HL-60/S4 treated with retinoic acid at 250 ng/mL for 4 days and 3 days (cell line): ENCODE measurements around the gene APLF.
"Not testable (repeated sequence)": the region's sequence is repeated elsewhere in the genome, so short reads cannot be mapped to it uniquely, and the experiment has no call there.

Experiments
- in situ Hi-C: fragments of 300-500 bp; cut with MboI; formaldehyde crosslinking; loops from 2 replicates; pipeline ENCODE4 v1.7.0; 2022; ENCODE audit warnings: low sequenced_read_pairs

Gene APLF

GRCh38 chr2:68521037-68521436 is 53.7 kb downstream of the APLF start:
- in situ Hi-C loops, result no loop called here

DNA sequence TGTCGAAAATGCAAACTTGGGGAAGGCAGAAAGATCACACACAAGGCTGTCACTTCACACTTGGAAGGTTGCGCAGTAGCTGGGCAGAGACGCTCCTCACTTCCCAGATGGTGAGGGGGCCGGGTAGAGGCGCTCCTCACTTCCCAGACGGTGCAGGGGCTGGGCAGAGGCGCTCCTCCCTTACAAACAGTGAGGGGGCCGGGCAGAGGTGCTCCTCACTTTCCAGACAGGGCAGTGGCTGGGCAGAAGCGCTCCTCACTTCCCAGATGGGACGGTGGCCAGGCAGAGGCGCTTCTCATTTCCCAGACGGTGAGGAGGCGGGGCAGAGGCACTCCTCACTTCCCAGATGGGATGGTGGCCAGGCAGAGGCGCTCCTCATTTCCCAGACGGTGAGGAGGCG is 59.6 kb downstream of the APLF start:
- in situ Hi-C loops, result not testable (repeated sequence)

DNA sequence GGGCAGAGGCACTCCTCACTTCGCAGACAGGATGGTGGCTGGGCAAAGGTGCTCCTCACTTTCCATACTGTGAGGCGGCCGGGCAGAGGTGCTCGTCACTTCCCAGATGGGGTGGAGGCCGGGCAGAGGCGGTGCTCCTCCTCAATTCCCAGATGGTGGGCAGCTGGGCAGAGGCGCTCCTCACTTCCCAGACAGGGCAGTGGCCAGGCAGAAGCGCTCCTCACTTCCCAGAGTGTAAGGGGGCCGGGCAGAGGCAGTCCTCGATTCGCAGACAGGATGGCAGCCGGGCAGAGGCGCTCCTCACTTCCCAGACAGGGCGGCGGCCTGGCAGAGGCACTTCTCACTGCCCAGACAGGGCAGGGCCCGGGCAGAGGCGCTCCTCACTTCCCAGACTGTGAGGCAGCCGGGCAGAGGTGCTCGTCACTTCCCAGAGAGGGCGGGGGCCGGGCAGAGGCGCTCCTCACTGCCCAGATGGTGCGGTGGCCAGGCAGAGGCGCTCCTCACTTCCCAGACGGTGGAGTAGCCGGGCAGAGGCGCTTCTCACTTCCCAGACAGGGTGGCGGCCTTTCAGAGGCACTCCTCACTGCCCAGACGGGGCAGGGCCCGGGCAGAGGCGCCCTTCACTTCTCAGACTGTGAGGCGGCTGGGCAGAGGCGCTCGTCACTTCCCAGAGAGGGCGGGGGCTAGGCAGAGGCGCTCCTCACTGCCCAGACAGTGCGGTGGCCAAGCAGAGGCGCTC is 60.1 kb downstream of the APLF start:
- in situ Hi-C loops, result not testable (repeated sequence)

- in situ Hi-C loops, result not testable (repeated sequence)
Measured at GRCh38 chr2:68529156-68529555, 61.8 kb downstream of the APLF start.

- in situ Hi-C loops, result not testable (repeated sequence)
Measured at GRCh38 chr2:68529651-68530050, 62.3 kb downstream of the APLF start.

- in situ Hi-C loops, result no loop called here
Measured at GRCh38 chr2:68536000-68536399, 68.6 kb downstream of the APLF start.

- in situ Hi-C loops, result no loop called here
Measured at GRCh38 chr2:68537011-68537410, 69.6 kb downstream of the APLF start.

DNA sequence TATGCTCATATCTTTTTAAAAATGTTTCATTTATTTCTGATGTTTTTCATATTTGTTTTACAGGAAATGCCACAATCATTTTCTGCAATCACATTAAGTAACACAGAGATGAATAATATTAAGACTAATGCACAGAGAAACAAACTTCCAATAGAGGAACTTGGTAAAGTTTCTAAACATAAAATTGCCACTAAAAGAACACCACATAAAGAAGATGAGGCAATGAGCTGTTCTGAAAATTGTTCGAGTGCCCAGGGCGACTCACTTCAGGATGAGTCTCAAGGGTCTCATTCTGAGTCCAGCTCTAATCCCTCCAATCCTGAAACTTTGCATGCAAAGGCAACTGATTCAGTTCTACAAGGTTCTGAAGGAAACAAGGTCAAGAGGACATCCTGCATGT is 70.4 kb downstream of the APLF start:
- in situ Hi-C loops, result no loop called here

GRCh38 chr2:68544811-68545210 is 77.4 kb downstream of the APLF start:
- in situ Hi-C loops, result no loop called here

DNA sequence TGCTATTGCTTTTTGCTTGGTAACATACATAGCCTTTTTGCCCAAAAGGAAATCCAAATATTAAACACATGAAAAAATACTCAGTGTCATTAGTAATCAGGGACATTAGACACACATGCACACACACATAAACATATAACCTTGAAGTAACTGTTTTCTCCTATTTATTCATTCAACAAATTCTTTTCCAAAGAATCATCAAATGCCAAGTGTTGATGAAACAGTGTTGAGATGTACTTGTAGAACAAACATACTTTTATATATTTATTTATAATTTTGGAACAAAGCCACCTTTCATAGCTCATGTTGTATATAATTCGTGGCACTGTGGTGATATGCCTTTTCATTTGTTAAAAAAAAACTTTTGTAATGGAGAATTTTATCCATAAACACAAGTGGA is 81.0 kb downstream of the APLF start:
- in situ Hi-C loops, result no loop called here

- in situ Hi-C loops, result no loop called here
Measured at GRCh38 chr2:68553098-68553497, 85.7 kb downstream of the APLF start.

DNA sequence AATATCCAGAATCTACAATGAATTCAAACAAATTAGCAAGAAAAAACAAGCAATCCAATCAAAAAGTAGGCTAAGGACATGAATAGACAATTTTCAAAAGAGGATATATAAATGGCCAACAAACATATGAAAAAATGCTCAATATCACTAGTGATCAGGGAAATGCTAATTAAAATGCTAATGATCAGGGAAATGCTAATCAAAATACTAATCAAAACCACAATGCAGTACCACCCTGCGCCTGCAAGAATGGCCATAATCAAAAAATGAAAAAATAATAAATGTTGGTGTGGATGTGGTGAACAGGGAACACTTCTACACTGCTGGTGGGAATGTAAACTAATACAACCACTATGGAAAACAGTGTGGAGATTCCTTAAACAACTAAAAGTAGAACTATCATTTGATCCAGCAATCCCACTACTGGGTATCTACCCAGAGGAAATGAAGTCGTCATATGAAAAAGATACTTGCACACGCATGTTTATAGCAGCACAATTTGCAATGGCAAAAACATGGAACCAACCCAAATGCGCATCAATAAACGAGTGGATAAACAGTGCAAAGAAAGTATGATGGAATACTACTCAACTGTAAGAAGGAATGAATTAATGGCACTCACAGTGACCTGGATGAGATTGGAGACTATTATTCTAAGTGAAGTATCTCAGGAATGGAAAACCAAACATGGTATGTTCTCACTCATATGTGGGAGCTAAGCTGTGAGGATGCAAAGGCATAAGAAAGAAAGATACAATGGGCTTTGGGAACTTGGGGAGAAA is 88.2 kb downstream of the APLF start:
- in situ Hi-C loops, result not testable (repeated sequence)

DNA sequence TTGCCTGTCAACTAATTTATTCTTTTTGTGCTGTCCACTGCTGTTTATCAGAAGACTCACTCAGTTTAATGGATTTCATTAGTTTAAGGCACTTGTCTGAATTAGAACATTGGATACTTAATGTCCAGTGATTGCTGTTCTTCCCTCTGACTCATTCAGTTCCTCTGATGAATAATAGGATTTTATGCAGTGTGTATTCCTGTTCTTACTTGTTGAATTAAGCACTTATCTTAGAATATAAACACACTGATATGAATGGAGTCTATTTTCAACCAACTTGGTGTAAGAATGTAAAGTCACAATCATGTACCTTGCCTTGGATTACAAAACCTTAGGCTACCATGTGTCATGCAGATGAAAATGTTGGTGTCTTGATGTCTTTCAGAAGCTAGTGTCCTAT is 89.0 kb downstream of the APLF start:
- in situ Hi-C loops, result no loop called here

DNA sequence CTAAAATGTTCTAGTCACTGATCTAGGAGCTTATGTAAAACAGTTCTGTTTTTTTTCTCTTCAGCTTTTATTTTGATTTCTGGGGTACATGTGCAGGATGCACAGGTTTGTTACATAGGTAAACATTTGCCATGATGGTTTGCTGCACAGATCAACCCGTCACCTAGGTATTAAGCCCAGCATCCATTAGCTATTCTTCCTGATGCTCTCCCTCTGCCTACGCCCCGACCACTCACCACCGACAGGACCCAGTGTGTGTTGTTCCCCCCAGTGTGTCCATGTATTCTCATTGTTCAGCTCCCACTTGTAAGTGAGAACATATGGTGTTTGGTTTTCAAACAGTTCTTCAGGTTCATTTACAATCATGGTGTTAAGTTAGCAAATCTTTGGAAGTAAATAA is 91.2 kb downstream of the APLF start:
- in situ Hi-C loops, result no loop called here

DNA sequence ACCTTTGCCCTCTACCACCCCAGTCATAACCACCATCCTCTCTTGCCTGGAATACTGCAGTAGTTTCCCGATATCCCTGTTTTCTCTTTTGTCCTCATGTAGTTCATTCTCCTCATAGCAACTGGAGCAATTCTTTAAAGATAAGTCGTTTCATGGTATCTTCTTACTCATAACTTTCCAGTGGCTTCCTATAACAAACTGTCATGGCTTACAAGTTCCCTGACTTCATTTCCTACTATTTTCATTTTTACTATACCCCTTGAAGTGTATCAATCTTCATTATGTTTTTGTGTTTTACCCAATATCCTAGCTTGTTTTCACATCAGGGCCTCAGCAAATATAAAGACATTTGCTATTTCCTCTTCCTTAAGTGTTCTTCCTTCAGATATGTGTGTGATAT is 92.3 kb downstream of the APLF start:
- in situ Hi-C loops, result no loop called here

GRCh38 chr2:68560545-68560944 is 93.2 kb downstream of the APLF start:
- in situ Hi-C loops, result no loop called here

- in situ Hi-C loops, result no loop called here
Measured at GRCh38 chr2:68561372-68561771, 94.0 kb downstream of the APLF start.

- in situ Hi-C loops, result no loop called here
Measured at GRCh38 chr2:68562934-68563333, 95.5 kb downstream of the APLF start.

DNA sequence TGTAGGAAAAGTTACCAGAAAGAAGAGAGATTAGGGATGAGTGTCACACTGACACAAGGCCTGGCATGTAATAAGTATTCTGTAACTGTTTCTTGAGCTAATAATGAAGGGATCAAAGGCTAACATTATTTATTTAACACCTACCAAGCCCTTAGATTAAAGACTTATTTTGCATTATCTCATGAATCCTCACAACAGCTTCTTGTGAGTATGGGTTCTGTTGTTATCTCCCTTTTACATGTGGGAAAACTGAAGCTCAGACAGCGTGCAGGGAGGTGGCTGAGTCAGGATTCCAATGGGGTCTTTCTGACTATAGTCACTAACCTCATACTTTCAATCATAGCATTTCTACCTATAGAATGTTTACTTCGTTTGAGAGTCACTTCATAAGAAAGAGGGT is 97.0 kb downstream of the APLF start:
- in situ Hi-C loops, result no loop called here

DNA sequence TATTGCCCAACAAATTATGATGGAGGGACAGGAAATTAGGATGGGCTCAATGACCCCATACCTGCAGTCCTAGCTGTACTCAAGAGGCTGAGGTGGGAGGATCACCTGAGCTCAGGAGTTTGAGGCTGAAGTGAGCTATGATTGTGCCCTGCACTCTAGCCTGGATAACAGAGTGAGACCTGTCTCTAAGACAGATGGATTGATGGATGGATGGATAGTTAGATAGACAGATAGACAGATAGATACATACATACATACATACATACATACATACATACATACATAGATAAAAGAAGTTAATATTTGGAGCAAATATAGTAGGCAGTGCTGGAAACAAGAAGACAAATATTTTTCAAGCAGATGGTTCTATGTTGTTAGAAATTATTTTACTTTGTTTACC is 97.9 kb downstream of the APLF start:
- in situ Hi-C loops, result no loop called here

- in situ Hi-C loops, result no loop called here
Measured at GRCh38 chr2:68565858-68566257, 98.5 kb downstream of the APLF start.

DNA sequence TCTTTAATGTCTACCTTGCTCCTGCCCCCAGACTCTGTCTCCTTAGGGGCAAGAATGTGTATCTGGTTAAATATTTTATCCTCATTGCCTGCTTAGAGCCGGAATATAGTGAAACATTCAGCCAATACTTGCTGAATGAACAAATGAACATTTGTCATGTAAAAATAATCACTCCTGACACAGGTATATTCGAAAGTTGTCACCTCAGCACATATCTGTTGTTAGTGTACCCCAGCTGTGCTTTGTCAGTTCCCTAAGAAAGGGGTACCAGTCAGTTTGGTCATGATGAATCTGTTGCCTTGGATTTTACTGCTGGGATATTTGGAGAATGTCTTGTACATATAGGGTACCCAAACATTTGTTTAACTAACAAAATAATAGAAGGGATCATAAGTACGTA is 99.0 kb downstream of the APLF start:
- in situ Hi-C loops, result no loop called here
